K562 (cell line): ENCODE measurements around the gene ABCF3. TPM values are rescaled to one million over a fixed set of nuclear protein-coding genes. Genes with fewer than 3 reads are reported as not detected.
A peak's percentile ranks its signal among the peaks of the same experiment; 100 is the strongest.

Experiments
- ATAC-seq: fragments of 200-7000 bp; cut with Tn5 transposase; 3 replicates; pipeline ENCODE4 v1.9.1; 2020; ENCODE audit warnings: moderate library complexity
- BruUV-seq: library from RNA; stranded (reverse); fragments of 400-500 nt; replicated peaks from 2 replicates; lab custom pipeline; 2021; lab: Mats Ljungman, UMichigan
- CTCF ChIA-PET: fragments of 300-600 bp; formaldehyde crosslinking; extraction: SDS; loops from one replicate; lab custom pipeline; 2021; ENCODE audit warnings: low intra/inter-chr PET ratio; lab: Yijun Ruan, JAX
- POLR2A ChIA-PET: fragments of 300-600, 350-650 bp; sonication (Branson Sonifier 250); formaldehyde crosslinking; extraction: SDS; loops from one replicate; lab custom pipeline; 2021; ENCODE audit warnings: antibody characterized with exemption, inconsistent platforms; lab: Yijun Ruan, JAX
- DNase-seq, 4 experiments: peaks; one replicate each; pipeline versions ENCODE4 v3.0.0 to v3.0.0-alpha.2; 2011 to 2018; ENCODE audit warnings: low spot score in 3 of 4, mixed read lengths in 3 of 4; ENCODE audit errors: extremely low read depth in 1 of 4
- FAIRE-seq: peaks from 2 replicates; lab custom pipeline; 2011; peaks lifted over from hg19 to GRCh38; lab: Jason Lieb, UNC
- H2AFZ ChIP-seq: 2 replicates; pipeline ENCODE4 v1.6.0; 2011; ENCODE audit warnings: low read depth, low read length, control low read depth, inconsistent platforms
- H3K27ac ChIP-seq: fragments of 200-600 bp; 3 replicates; pipeline ENCODE4 v1.8.0; 2011; ENCODE audit warnings: low read depth, mild to moderate bottlenecking, control low read depth, inconsistent platforms, low read length, moderate library complexity, mixed read lengths; ENCODE audit errors: extremely low read depth
- H3K27me3 ChIP-seq, 2 experiments: fragments of 300-600 bp in 1 of 2; 2 replicates in 1 of 2; 3 replicates in 1 of 2; pipeline versions ENCODE4 v1.6.0 to v1.8.0; 2011; ENCODE audit warnings: inconsistent platforms in 2 of 2, low read length in 2 of 2, mild to moderate bottlenecking in 1 of 2, mixed read lengths in 1 of 2, moderate library complexity in 1 of 2; ENCODE audit not compliant: control insufficient read depth in 2 of 2, insufficient read depth in 2 of 2
- H3K36me3 ChIP-seq: fragments of 300-600 bp; 3 replicates; pipeline ENCODE4 v1.8.0; 2011; ENCODE audit warnings: mild to moderate bottlenecking, low read length, inconsistent platforms; ENCODE audit not compliant: control insufficient read depth, insufficient read depth
- H3K4me1 ChIP-seq, 2 experiments: fragments of 200-600 bp in 1 of 2; replicated peaks in 1 of 2; 2 replicates in 1 of 2; 3 replicates in 1 of 2; pipeline versions ENCODE4 v1.5.1 to v1.8.0; 2011; ENCODE audit warnings: inconsistent platforms in 2 of 2, low read length in 2 of 2, mild to moderate bottlenecking in 1 of 2, mixed read lengths in 1 of 2, moderate library complexity in 1 of 2; ENCODE audit not compliant: control insufficient read depth in 2 of 2, insufficient read depth in 2 of 2
- H3K4me2 ChIP-seq: 2 replicates; pipeline ENCODE4 v1.6.1; 2011; ENCODE audit warnings: low read length, control low read depth, inconsistent platforms, mixed read lengths; ENCODE audit not compliant: insufficient read depth
- H3K4me3 ChIP-seq: fragments of 200-600 bp; sonication (generic), shearing (Covaris generic); 2 replicates; pipeline ENCODE4 v1.5.1; 2016; ENCODE audit warnings: control low read depth, inconsistent platforms
- H3K79me2 ChIP-seq: fragments of 200-600 bp; 3 replicates; pipeline ENCODE4 v1.8.0; 2011; ENCODE audit warnings: low read length, inconsistent platforms; ENCODE audit not compliant: control insufficient read depth, insufficient read depth
- H3K9ac ChIP-seq, 2 experiments: 2 replicates each; pipeline versions ENCODE4 v1.6.0 to v1.6.1; 2011; ENCODE audit warnings: low read depth in 2 of 2, low read length in 2 of 2, control low read depth in 1 of 2, inconsistent platforms in 1 of 2, mild to moderate bottlenecking in 1 of 2, mixed read lengths in 1 of 2; ENCODE audit not compliant: insufficient read depth in 1 of 2
- H3K9me1 ChIP-seq: one replicate; pipeline ENCODE4 v1.6.0; 2011; ENCODE audit warnings: inconsistent platforms, mild to moderate bottlenecking, low read length, moderate library complexity; ENCODE audit not compliant: control insufficient read depth, insufficient read depth
- H3K9me3 ChIP-seq: replicated peaks from 2 replicates; pipeline ENCODE4 v1.5.1; 2011; ENCODE audit warnings: low read depth, low read length, inconsistent platforms; ENCODE audit not compliant: control insufficient read depth, insufficient read depth
- H4K20me1 ChIP-seq: replicated peaks from 2 replicates; pipeline ENCODE4 v1.6.1; 2011; ENCODE audit warnings: low read length, inconsistent platforms, mixed read lengths; ENCODE audit not compliant: control insufficient read depth, insufficient read depth
- BHLHE40 ChIP-seq: IDR thresholded peaks from 2 replicates; pipeline ENCODE4 v1.6.1; 2011; ENCODE audit warnings: low read length, improper control_type of control experiment
- FOXK2 ChIP-seq, 2 experiments: fragments of 450-650 bp; IDR thresholded peaks in 1 of 2; conservative IDR thresholded peaks in 1 of 2; 2 replicates each; pipeline ENCODE4 v1.6.1; 2016; ENCODE audit warnings: low read depth in 2 of 2, mild to moderate bottlenecking in 1 of 2
- HDAC3 ChIP-seq: fragments of 450-650 bp; IDR thresholded peaks from 2 replicates; pipeline ENCODE4 v1.6.1; 2018; ENCODE audit warnings: borderline replicate concordance, mild to moderate bottlenecking, moderate library complexity; ENCODE audit not compliant: partially characterized antibody
- NCOR1 ChIP-seq: fragments of 450-650 bp; IDR thresholded peaks from 2 replicates; pipeline ENCODE4 v1.6.1; 2016; ENCODE audit warnings: mild to moderate bottlenecking, moderate library complexity
- SMAD1 ChIP-seq: fragments of 150-350 bp; IDR thresholded peaks from 2 replicates; pipeline ENCODE4 v1.6.1; 2014; ENCODE audit warnings: low read length, low read depth; ENCODE audit not compliant: partially characterized antibody
- ZEB2 ChIP-seq: fragments of 450-650 bp; IDR thresholded peaks from 2 replicates; pipeline ENCODE4 v1.6.1; 2016
- ZNF175 ChIP-seq: fragments of 200-800 bp; sonication (Bioruptor generic); IDR thresholded peaks from 2 replicates; pipeline ENCODE4 v1.6.1; 2016; ENCODE audit warnings: low read depth, mild to moderate bottlenecking, missing genetic modification characterization, missing compliant biosample characterization
- ZNF232 ChIP-seq: sonication (generic); formaldehyde crosslinking; IDR thresholded peaks from 2 replicates; pipeline ENCODE4 v1.8.0; 2022; ENCODE audit warnings: mild to moderate bottlenecking, missing genetic modification reagents
- ZNF24 ChIP-seq: fragments of 450-650 bp; IDR thresholded peaks from 2 replicates; pipeline ENCODE4 v1.6.1; 2016
- ZNF274 ChIP-seq: IDR thresholded peaks from 2 replicates; pipeline ENCODE4 v1.6.1; 2011; ENCODE audit warnings: low read depth, mild to moderate bottlenecking, low read length, moderate library complexity, borderline replicate concordance
- ZNF282 ChIP-seq: sonication (generic); formaldehyde crosslinking; IDR thresholded peaks from 2 replicates; pipeline ENCODE4 v1.8.1; 2023; ENCODE audit warnings: missing genetic modification reagents
- ZNF830 ChIP-seq: fragments of 250-450 bp; sonication (Bioruptor Pico); IDR thresholded peaks from 2 replicates; pipeline ENCODE4 v1.5.0; 2021; ENCODE audit warnings: mild to moderate bottlenecking
- WGBS: fragments of 100-300 bp; shearing (Covaris generic); methylation state at CpG from one replicate; pipeline ENCODE4 v1.1.6; 2016; ENCODE audit warnings: low coverage, mixed read lengths; ENCODE audit not compliant: insufficient coverage; ENCODE audit errors: missing lambda C conversion rate; 5-methylcytosine and 5-hydroxymethylcytosine counted together
- in situ Hi-C: fragments of 300-500 bp; cut with MboI; formaldehyde crosslinking; loops from 4 replicates; pipeline ENCODE4 v1.15.0; 2018; ENCODE audit warnings: inconsistent platforms, mixed read lengths
- intact Hi-C: fragments of 100-400 bp; cut with micrococcal nuclease; formaldehyde crosslinking; loops from 2 replicates; pipeline ENCODE4 v1.14.2; 2022
- polyA plus RNA-seq, 8 experiments: library from polyadenylated mRNA; depleted of rRNA in 4 of 8; stranded (reverse) in 5 of 8; unstranded in 3 of 8; fragments of >200 nt; fragmentation: Nextera tagmentation in 2 of 8; fragmentation: Illumina TruSeq in 1 of 8; extraction: Ambion mirVana in 2 of 8; extraction: Trizol in 1 of 8; gene quantifications; 2 replicates each; pipeline versions ENCODE4 v1.2.1 to v1.2.3, GENCODE V29; 2011 to 2014; ENCODE audit warnings: inconsistent platforms in 1 of 8, missing spikeins in 1 of 8
- total RNA-seq, 7 experiments: library from RNA; depleted of rRNA in 6 of 7; stranded (reverse); fragments of >200 nt in 6 of 7; fragmentation: Illumina TruSeq in 2 of 7; extraction: Trizol in 2 of 7; gene quantifications; 2 replicates each; pipeline versions ENCODE4 v1.2.1 to v1.2.3, GENCODE V29; 2011 to 2021; ENCODE audit warnings: low replicate concordance in 1 of 7
- TF ChIP-seq, protein P1 (sequence below): fragments of 200-800 bp; sonication (Bioruptor generic); IDR thresholded peaks from 2 replicates; pipeline ENCODE4 v1.6.1; 2017; ENCODE audit warnings: missing genetic modification characterization, missing compliant biosample characterization
- TF ChIP-seq, protein P2 (sequence below): fragments of 250-450 bp; sonication (Bioruptor Pico); IDR thresholded peaks from 2 replicates; pipeline ENCODE4 v1.5.0; 2021; ENCODE audit warnings: mild to moderate bottlenecking, borderline replicate concordance
- TF ChIP-seq, protein P3 (sequence below): fragments of 450-650 bp; IDR thresholded peaks from 2 replicates; pipeline ENCODE4 v1.7.0; 2016; ENCODE audit warnings: borderline replicate concordance

Gene ABCF3
- total and polyA plus RNA-seq, 9 of the 15 experiments (the other 6 are each of a cell fraction or from before 2014, with no cell fraction given): 6.7 to 77.9 (median 45.1) TPM

DNA sequence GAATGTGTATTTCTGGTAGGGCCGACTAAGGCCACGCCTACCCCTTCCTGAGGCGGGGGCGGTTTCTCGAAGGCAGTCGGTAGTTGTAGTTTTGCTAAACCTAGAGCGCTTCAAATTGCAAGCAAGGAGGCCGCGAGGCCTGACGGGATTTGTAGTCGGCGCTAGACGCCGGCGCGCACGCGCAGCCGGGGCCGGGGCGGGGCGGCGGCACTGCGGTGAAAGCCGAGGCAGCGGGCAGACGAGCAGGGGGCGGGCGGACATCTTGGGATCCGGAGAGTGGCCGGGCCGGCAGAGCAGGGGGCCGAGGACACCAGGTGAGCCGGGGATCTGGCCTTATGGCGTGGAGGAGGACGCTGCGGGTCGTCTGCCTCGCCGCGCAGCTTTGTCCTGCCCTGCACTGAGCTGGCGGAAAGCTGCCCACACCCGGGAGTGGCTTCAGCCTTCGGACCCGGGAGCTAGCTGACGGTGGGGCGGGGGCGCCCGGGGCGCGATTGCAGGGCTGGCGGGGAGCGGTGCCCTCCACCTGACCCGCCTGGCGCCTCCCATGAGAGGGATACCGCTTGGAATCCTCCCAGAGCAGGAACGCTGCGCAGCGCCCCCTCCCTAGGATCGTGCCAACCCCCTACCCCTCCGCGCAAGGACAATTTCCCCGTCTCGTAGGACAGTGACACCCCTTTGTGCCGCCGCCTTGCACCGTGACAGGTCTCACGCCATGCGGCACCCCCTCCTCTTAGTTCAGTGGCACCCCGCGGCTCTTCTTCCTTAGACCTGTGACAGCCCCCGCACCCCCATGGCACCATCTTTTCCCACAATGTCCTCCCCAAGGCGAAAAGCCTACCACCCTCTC, 11.1 kb upstream of the ABCF3 start, which contains the start of gene AP2M1:
Gene AP2M1, plus strand, starts transcription at position 210 of the 847 bp plus-strand sequence. CDS start 2,139 bp downstream, outside the sequence.
- peak within 1 kb of the TSS; percentile 91 to 100 for H3K9ac ChIP-seq
- in situ Hi-C loops (no loop called here), intact Hi-C loops (loop anchor here (2.0 to 5.0 kb wide), 3 partner anchors 20 to 122 kb away; partner anchors contain the start of genes DVL3, EIF2B5 and PSMD2)
- ATAC-seq (peak; percentile 88), FAIRE-seq (peak; percentile 91), DNase-seq (peak; percentile 86 to 98 (median 92))
- POLR2A ChIA-PET: interaction anchor here (0.5 to 3.6 kb wide), 6 partner anchors 9 to 158 kb away, joined by 3 to 27 read pairs (median 3); partner anchors contain the start of gene DVL3
- H3K79me2 ChIP-seq: peaks cover 46% of the 10 kb centered on the region
- H3K4me3 ChIP-seq: peak within 1 kb of the TSS; percentile 81
- H3K36me3 ChIP-seq: peaks cover 69% of the 10 kb centered on the region
- H3K9me1 ChIP-seq: no peaks in the 10 kb centered on the region
- H3K4me2 ChIP-seq: peak within 1 kb of the TSS; percentile 89
- under 1% methylated on average over 70 of the region's 73 CpGs for WGBS
- CTCF ChIA-PET: interaction anchor here (1.0 kb wide), 1 partner anchor 29 kb away, joined by 3 read pairs; no protein-coding TSS in a partner anchor
- BruUV-seq: no TSS peak
- no peaks in the 10 kb centered on the region for H3K27me3 ChIP-seq
- H2AFZ ChIP-seq: peak within 1 kb of the TSS; percentile 78
- H3K27ac ChIP-seq: peak within 1 kb of the TSS; percentile 82
- H3K4me1 ChIP-seq: peaks cover 41 to 56% of the 10 kb centered on the region in 2 experiments; a peak in 4 of 5 replicates
- peaks cover 17% of the 10 kb centered on the region for H4K20me1 ChIP-seq
- H3K9me3 ChIP-seq: no peaks in the 10 kb centered on the region
- TF ChIP-seq ZEB2 (no peak), HDAC3 (no peak), BHLHE40 (no peak), NCOR1 (no peak), ZNF232 (CRISPR knock-in tag) (no peak), ZNF282 (CRISPR knock-in tag) (no peak), ZNF830 (CRISPR knock-in tag) (no peak), ZNF274 (no peak), SMAD1 (peak; percentile 37), ZNF24 (no peak), ZNF175 (CRISPR knock-in tag) (no peak; the same call in 1 of the 2 replicates), FOXK2 (conservative IDR thresholded peaks at IDR 0.05 in 1 of 2, IDR thresholded peaks at IDR 0.05 in 1 of 2; ENCODE audit: low read depth in 2 of 2) (no peak)
- TF ChIP-seq, protein P1, sequence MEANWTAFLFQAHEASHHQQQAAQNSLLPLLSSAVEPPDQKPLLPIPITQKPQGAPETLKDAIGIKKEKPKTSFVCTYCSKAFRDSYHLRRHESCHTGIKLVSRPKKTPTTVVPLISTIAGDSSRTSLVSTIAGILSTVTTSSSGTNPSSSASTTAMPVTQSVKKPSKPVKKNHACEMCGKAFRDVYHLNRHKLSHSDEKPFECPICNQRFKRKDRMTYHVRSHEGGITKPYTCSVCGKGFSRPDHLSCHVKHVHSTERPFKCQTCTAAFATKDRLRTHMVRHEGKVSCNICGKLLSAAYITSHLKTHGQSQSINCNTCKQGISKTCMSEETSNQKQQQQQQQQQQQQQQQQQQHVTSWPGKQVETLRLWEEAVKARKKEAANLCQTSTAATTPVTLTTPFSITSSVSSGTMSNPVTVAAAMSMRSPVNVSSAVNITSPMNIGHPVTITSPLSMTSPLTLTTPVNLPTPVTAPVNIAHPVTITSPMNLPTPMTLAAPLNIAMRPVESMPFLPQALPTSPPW: peak; percentile 89
- TF ChIP-seq, protein P2, sequence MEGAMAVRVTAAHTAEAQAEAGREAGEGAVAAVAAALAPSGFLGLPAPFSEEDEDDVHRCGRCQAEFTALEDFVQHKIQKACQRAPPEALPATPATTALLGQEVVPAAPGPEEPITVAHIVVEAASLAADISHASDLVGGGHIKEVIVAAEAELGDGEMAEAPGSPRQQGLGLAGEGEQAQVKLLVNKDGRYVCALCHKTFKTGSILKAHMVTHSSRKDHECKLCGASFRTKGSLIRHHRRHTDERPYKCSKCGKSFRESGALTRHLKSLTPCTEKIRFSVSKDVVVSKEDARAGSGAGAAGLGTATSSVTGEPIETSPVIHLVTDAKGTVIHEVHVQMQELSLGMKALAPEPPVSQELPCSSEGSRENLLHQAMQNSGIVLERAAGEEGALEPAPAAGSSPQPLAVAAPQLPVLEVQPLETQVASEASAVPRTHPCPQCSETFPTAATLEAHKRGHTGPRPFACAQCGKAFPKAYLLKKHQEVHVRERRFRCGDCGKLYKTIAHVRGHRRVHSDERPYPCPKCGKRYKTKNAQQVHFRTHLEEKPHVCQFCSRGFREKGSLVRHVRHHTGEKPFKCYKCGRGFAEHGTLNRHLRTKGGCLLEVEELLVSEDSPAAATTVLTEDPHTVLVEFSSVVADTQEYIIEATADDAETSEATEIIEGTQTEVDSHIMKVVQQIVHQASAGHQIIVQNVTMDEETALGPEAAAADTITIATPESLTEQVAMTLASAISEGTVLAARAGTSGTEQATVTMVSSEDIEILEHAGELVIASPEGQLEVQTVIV (CRISPR knock-in tag): no peak
- TF ChIP-seq, protein P3, sequence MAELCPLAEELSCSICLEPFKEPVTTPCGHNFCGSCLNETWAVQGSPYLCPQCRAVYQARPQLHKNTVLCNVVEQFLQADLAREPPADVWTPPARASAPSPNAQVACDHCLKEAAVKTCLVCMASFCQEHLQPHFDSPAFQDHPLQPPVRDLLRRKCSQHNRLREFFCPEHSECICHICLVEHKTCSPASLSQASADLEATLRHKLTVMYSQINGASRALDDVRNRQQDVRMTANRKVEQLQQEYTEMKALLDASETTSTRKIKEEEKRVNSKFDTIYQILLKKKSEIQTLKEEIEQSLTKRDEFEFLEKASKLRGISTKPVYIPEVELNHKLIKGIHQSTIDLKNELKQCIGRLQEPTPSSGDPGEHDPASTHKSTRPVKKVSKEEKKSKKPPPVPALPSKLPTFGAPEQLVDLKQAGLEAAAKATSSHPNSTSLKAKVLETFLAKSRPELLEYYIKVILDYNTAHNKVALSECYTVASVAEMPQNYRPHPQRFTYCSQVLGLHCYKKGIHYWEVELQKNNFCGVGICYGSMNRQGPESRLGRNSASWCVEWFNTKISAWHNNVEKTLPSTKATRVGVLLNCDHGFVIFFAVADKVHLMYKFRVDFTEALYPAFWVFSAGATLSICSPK: no peak
